HepG2 (cell line): ENCODE results near the gene GRB2. TPM values are rescaled to one million over a fixed set of nuclear protein-coding genes. Genes with fewer than 3 reads are reported as not detected.
A peak's percentile ranks its signal among the peaks of the same experiment; 100 is the strongest.

Experiments used
- CHCHD3 ChIP-seq: sonication (generic); formaldehyde crosslinking; IDR thresholded peaks from 2 replicates; pipeline ENCODE4 v1.8.0; 2022; ENCODE audit warnings: mild to moderate bottlenecking, missing genetic modification reagents, moderate library complexity
- HNRNPLL ChIP-seq: fragments of 200-400 bp; formaldehyde crosslinking; IDR thresholded peaks from 2 replicates; pipeline ENCODE4 v1.6.1; 2017; ENCODE audit warnings: mild to moderate bottlenecking, low read depth, low read length; ENCODE audit not compliant: poor library complexity, severe bottlenecking
- JDP2 ChIP-seq: sonication (generic); formaldehyde crosslinking; IDR thresholded peaks from 2 replicates; pipeline ENCODE4 v1.8.1; 2022; ENCODE audit warnings: missing genetic modification reagents, borderline replicate concordance
- KDM2A ChIP-seq: sonication (generic); formaldehyde crosslinking; IDR thresholded peaks from 2 replicates; pipeline ENCODE4 v1.4.0; 2020; ENCODE audit warnings: low read depth, missing genetic modification reagents, borderline replicate concordance
- NCOA2 ChIP-seq: sonication (generic); formaldehyde crosslinking; IDR thresholded peaks from 2 replicates; pipeline ENCODE4 v1.8.0; 2022; ENCODE audit warnings: inconsistent platforms
- NFKB2 ChIP-seq: sonication (generic); formaldehyde crosslinking; IDR thresholded peaks from 2 replicates; pipeline ENCODE4 v1.4.0; 2020; ENCODE audit warnings: missing genetic modification reagents, borderline replicate concordance
- NRL ChIP-seq: sonication (generic); formaldehyde crosslinking; IDR thresholded peaks from 2 replicates; pipeline ENCODE4 v1.5.0; 2020; ENCODE audit warnings: missing genetic modification reagents, mild to moderate bottlenecking, moderate library complexity, borderline replicate concordance
- POLR2A ChIP-seq, 2 experiments: IDR thresholded peaks; 2 replicates each; pipeline ENCODE4 v1.6.1; 2011; ENCODE audit warnings: low read depth in 2 of 2, low read length in 2 of 2, mild to moderate bottlenecking in 1 of 2, moderate library complexity in 1 of 2; ENCODE audit not compliant: insufficient read depth in 1 of 2
- ZBTB20 ChIP-seq: sonication (generic); formaldehyde crosslinking; IDR thresholded peaks from 2 replicates; pipeline ENCODE4 v1.8.1; 2023; ENCODE audit warnings: missing genetic modification reagents, low read depth, mild to moderate bottlenecking, borderline replicate concordance
- ZFP36L2 ChIP-seq: sonication (generic); formaldehyde crosslinking; IDR thresholded peaks from 2 replicates; pipeline ENCODE4 v1.4.0; 2020; ENCODE audit warnings: missing genetic modification reagents
- ZFY ChIP-seq: sonication (generic); formaldehyde crosslinking; IDR thresholded peaks from 2 replicates; pipeline ENCODE4 v1.4.0; 2020; ENCODE audit warnings: missing genetic modification reagents
- ZMAT3 ChIP-seq: sonication (generic); formaldehyde crosslinking; conservative IDR thresholded peaks from 2 replicates; pipeline ENCODE4 v1.7.0; 2021; ENCODE audit warnings: missing genetic modification reagents
- ZNF138 ChIP-seq: sonication (generic); formaldehyde crosslinking; IDR thresholded peaks from 2 replicates; pipeline ENCODE4 v1.5.0; 2020; ENCODE audit warnings: mild to moderate bottlenecking, low read depth, missing genetic modification reagents
- ZNF3 ChIP-seq: IDR thresholded peaks from 2 replicates; pipeline ENCODE4 v1.7.0; 2017; ENCODE audit warnings: inconsistent platforms
- ZNF441 ChIP-seq: sonication (generic); formaldehyde crosslinking; IDR thresholded peaks from 2 replicates; pipeline ENCODE4 v1.7.0; 2021; ENCODE audit warnings: missing genetic modification reagents, borderline replicate concordance
- polyA plus RNA-seq, 8 experiments: library from polyadenylated mRNA; depleted of rRNA in 3 of 8; stranded (reverse) in 7 of 8; unstranded in 1 of 8; fragments of >200 nt; fragmentation: Illumina TruSeq in 4 of 8; extraction: Trizol in 4 of 8; gene quantifications; 2 replicates each; pipeline versions ENCODE4 v1.2.1 to v1.2.3, GENCODE V29; 2011 to 2016; ENCODE audit warnings: low read depth in 4 of 8, missing spikeins in 1 of 8, mixed read lengths in 1 of 8; ENCODE audit not compliant: insufficient read depth in 1 of 8
- total RNA-seq, 5 experiments: library from RNA; depleted of rRNA; stranded (reverse); fragments of >200 nt; fragmentation: Illumina TruSeq; extraction: Trizol; gene quantifications; 2 replicates each; pipeline ENCODE4 v1.2.3, GENCODE V29; 2016; ENCODE audit warnings: low read depth in 1 of 5
- TF ChIP-seq, protein P1 (sequence below): sonication (generic); formaldehyde crosslinking; IDR thresholded peaks from 2 replicates; pipeline ENCODE4 v1.5.1; 2020; ENCODE audit warnings: missing genetic modification reagents, mild to moderate bottlenecking, borderline replicate concordance
- TF ChIP-seq, protein P2 (sequence below): sonication (generic); formaldehyde crosslinking; IDR thresholded peaks from 2 replicates; pipeline ENCODE4 v1.5.0; 2020; ENCODE audit warnings: missing genetic modification reagents
- TF ChIP-seq, protein P3 (sequence below): sonication (generic); formaldehyde crosslinking; IDR thresholded peaks from 2 replicates; pipeline ENCODE4 v1.4.0; 2020; ENCODE audit warnings: missing genetic modification reagents
- TF ChIP-seq, protein P4 (sequence below): sonication (generic); formaldehyde crosslinking; IDR thresholded peaks from 2 replicates; pipeline ENCODE4 v1.4.0; 2020; ENCODE audit warnings: low read depth, mild to moderate bottlenecking, missing genetic modification reagents
- TF ChIP-seq, protein P5 (sequence below): sonication (generic); formaldehyde crosslinking; IDR thresholded peaks from 2 replicates; pipeline ENCODE4 v1.4.0; 2020; ENCODE audit warnings: mild to moderate bottlenecking, missing genetic modification reagents

Gene GRB2
- total and polyA plus RNA-seq, 2 of the 13 experiments (the other 11 are each of a cell fraction or from before 2014, with no cell fraction given) = 84.6 to 92.3 TPM

DNA sequence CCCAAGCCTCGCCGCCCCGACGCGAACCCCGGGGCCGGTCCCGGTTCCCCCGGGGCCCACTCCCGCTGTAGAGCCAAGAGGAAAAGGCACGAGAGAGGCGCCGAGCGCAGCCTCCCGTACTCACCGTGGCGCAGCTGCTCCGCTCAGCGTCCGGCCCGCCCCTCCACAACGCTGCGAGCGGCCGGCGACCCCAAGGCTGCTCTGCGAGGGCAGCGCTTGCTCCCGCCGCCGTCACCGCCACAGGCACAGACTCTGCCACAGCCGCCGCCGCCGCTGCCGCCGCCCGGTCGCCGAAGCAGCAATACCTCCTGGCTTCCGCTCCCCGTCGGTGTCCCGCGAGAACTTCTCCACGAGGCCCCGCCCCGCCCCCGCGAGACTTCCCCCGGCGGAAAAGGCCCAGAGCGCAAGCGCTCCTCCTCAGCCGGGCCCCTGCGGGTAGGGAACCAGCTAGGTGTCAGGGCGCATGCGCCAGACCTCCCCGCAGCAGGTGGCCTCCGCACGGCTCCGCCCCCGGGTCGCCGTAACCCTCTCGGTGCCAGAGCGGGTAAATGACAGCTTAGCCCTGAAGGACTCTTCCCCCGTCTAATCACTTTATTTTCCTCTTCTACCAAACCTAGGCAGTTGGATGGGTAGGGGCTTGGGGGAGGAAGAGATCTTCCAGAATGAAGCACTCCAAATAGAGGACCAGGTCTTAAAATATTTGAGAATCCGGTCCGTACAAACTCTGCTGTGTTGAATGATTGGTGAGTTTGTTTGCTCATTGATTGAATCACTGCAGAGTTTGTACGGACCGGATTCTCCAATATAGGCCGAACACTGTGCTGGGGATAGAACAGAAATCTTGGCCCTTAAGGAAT, at the start of gene GRB2 (continued):
- TF ChIP-seq NCOA2 = peak; percentile 19; the same call in 1 of the 2 replicates
- peak; percentile 70; the same call in 1 of the 2 replicates for TF ChIP-seq NRL (CRISPR knock-in tag)
- TF ChIP-seq NFKB2 (CRISPR knock-in tag) = peak; percentile 86; the same call in 1 of the 2 replicates
- peak; percentile 71 to 94 for TF ChIP-seq POLR2A (IDR thresholded peaks at IDR 0.05; ENCODE audit: insufficient read depth in 1 of 2, low read depth in 2 of 2, low read length in 2 of 2)
- 0 out of 2 replicates have a peak, but pooled peaks have one; percentile 59 for TF ChIP-seq ZNF3 (CRISPR knock-in tag)
- TF ChIP-seq CHCHD3 (CRISPR knock-in tag) = no peak
- TF ChIP-seq, protein P1, sequence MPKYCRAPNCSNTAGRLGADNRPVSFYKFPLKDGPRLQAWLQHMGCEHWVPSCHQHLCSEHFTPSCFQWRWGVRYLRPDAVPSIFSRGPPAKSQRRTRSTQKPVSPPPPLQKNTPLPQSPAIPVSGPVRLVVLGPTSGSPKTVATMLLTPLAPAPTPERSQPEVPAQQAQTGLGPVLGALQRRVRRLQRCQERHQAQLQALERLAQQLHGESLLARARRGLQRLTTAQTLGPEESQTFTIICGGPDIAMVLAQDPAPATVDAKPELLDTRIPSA (CRISPR knock-in tag) = peak; percentile 77; the same call in 1 of the 2 replicates
- peak; percentile 62; the same call in 1 of the 2 replicates for TF ChIP-seq ZFP36L2 (CRISPR knock-in tag)
- TF ChIP-seq, protein P2, sequence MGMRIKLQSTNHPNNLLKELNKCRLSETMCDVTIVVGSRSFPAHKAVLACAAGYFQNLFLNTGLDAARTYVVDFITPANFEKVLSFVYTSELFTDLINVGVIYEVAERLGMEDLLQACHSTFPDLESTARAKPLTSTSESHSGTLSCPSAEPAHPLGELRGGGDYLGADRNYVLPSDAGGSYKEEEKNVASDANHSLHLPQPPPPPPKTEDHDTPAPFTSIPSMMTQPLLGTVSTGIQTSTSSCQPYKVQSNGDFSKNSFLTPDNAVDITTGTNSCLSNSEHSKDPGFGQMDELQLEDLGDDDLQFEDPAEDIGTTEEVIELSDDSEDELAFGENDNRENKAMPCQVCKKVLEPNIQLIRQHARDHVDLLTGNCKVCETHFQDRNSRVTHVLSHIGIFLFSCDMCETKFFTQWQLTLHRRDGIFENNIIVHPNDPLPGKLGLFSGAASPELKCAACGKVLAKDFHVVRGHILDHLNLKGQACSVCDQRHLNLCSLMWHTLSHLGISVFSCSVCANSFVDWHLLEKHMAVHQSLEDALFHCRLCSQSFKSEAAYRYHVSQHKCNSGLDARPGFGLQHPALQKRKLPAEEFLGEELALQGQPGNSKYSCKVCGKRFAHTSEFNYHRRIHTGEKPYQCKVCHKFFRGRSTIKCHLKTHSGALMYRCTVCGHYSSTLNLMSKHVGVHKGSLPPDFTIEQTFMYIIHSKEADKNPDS = peak; percentile 64; the same call in 1 of the 2 replicates
- peak; percentile 52; the same call in 1 of the 2 replicates for TF ChIP-seq KDM2A
- no peak for TF ChIP-seq ZNF441 (CRISPR knock-in tag)
- TF ChIP-seq HNRNPLL = peak; percentile 65
- TF ChIP-seq, protein P3, sequence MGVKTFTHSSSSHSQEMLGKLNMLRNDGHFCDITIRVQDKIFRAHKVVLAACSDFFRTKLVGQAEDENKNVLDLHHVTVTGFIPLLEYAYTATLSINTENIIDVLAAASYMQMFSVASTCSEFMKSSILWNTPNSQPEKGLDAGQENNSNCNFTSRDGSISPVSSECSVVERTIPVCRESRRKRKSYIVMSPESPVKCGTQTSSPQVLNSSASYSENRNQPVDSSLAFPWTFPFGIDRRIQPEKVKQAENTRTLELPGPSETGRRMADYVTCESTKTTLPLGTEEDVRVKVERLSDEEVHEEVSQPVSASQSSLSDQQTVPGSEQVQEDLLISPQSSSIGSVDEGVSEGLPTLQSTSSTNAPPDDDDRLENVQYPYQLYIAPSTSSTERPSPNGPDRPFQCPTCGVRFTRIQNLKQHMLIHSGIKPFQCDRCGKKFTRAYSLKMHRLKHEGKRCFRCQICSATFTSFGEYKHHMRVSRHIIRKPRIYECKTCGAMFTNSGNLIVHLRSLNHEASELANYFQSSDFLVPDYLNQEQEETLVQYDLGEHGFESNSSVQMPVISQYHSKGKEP (CRISPR knock-in tag) = peak; percentile 81; the same call in 1 of the 2 replicates
- peak; percentile 80 for TF ChIP-seq ZFY (CRISPR knock-in tag)
- TF ChIP-seq JDP2 = no peak
- TF ChIP-seq ZMAT3 (CRISPR knock-in tag) = peak; percentile 86
- TF ChIP-seq, protein P4, sequence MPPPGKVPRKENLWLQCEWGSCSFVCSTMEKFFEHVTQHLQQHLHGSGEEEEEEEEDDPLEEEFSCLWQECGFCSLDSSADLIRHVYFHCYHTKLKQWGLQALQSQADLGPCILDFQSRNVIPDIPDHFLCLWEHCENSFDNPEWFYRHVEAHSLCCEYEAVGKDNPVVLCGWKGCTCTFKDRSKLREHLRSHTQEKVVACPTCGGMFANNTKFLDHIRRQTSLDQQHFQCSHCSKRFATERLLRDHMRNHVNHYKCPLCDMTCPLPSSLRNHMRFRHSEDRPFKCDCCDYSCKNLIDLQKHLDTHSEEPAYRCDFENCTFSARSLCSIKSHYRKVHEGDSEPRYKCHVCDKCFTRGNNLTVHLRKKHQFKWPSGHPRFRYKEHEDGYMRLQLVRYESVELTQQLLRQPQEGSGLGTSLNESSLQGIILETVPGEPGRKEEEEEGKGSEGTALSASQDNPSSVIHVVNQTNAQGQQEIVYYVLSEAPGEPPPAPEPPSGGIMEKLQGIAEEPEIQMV = 0 out of 2 replicates have a peak, but pooled peaks have one; percentile 25
- TF ChIP-seq ZNF138 (CRISPR knock-in tag) = 0 out of 2 replicates have a peak, but pooled peaks have one; percentile 84
- 0 out of 2 replicates have a peak, but pooled peaks have one; percentile 12 for TF ChIP-seq ZBTB20 (CRISPR knock-in tag)
- TF ChIP-seq, protein P5, sequence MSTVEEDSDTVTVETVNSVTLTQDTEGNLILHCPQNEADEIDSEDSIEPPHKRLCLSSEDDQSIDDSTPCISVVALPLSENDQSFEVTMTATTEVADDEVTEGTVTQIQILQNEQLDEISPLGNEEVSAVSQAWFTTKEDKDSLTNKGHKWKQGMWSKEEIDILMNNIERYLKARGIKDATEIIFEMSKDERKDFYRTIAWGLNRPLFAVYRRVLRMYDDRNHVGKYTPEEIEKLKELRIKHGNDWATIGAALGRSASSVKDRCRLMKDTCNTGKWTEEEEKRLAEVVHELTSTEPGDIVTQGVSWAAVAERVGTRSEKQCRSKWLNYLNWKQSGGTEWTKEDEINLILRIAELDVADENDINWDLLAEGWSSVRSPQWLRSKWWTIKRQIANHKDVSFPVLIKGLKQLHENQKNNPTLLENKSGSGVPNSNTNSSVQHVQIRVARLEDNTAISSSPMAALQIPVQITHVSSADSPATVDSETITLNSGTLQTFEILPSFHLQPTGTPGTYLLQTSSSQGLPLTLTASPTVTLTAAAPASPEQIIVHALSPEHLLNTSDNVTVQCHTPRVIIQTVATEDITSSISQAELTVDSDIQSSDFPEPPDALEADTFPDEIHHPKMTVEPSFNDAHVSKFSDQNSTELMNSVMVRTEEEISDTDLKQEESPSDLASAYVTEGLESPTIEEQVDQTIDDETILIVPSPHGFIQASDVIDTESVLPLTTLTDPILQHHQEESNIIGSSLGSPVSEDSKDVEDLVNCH (CRISPR knock-in tag) = 0 out of 2 replicates have a peak, but pooled peaks have one; percentile 19
